Endothelial cell of umbilical vein (primary cell): ENCODE data around the gene CD48.

Source experiments
- CTCF ChIP-seq, 2 donors: IDR thresholded peaks; 1 replicate in 1 of 2; 2 replicates in 1 of 2; pipeline ENCODE4 v1.5.1; 2011; ENCODE audit warnings: low read length in 2 of 2, mild to moderate bottlenecking in 2 of 2, moderate library complexity in 2 of 2, control low read depth in 1 of 2, inconsistent platforms in 1 of 2, low read depth in 1 of 2; ENCODE audit not compliant: insufficient read depth in 1 of 2; ENCODE audit errors: extremely low read depth in 1 of 2
- EZH2 ChIP-seq: IDR thresholded peaks from 2 replicates; pipeline ENCODE4 v1.6.1; 2012; ENCODE audit warnings: borderline replicate concordance, low read depth, mild to moderate bottlenecking, moderate library complexity, low read length, inconsistent platforms; ENCODE audit not compliant: severe bottlenecking
- MAX ChIP-seq: IDR thresholded peaks from 2 replicates; pipeline ENCODE4 v1.6.1; 2011; ENCODE audit not compliant: insufficient read depth, insufficient read length
- POLR2AphosphoS5 ChIP-seq: IDR thresholded peaks from 2 replicates; pipeline ENCODE4 v1.6.1; 2012; ENCODE audit warnings: low read depth, mild to moderate bottlenecking, control low read depth, low read length, moderate library complexity; ENCODE audit not compliant: insufficient read depth

DNA sequence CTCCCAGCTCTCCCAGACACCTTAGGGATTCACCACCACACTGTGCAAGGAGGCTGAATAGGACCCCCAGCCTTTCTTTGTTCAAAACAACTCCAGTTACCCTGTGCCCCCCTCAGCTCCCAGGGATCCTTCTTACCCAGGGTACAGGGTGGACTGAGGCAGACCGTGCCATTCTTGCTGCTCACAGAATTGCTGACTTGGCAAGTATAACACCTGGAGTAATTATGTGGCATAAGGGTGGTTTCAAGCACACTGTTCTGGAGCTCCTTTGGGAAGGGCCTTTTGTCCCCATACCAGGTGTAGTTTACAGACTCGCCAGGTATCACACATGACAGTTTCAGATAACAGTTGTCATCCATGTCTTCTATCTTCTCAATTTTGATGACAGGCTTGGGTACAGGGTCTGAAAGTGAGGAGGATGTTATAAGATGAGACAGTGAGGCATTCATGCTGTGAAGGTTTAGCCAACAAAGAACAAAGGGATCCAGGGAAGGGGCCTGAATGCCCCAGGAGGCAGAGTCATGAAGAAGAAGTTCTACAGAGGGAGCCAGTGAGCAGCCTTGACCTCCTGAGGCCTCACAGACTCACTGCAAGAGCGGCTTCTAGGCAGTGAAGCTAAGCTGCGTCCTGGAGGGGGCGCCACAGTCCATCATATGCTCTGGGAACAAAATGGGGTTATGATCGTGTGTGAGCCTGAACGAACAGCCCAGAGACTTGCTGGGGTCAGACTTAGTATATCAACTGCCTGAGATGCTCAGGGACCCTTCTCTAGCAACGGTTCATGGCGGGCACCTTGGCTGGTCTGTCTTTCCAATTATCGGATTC lies 30.3 kb downstream of the CD48 start:
- TF ChIP-seq CTCF (IDR thresholded peaks at IDR 0.05; ENCODE audit: extremely low read depth in 1 of 2, insufficient read depth in 1 of 2, low read depth in 1 of 2, low read length in 2 of 2) (peak; percentile 43 to 57), MAX (no peak), EZH2 (no peak), POLR2AphosphoS5 (no peak)
